Fibroblast of the aortic adventitia (primary cell): Measurements from ENCODE around the gene AKR1C8. TPM values are rescaled to one million over a fixed set of nuclear protein-coding genes. Genes with fewer than 3 reads are reported as not detected.
"Not testable (repeated sequence)": the region's sequence is repeated elsewhere in the genome, so short reads cannot be mapped to it uniquely, and the experiment has no call there.

Source experiments
- DNase-seq: peaks from one replicate; pipeline ENCODE4 v3.0.0-alpha.2; 2010; ENCODE audit warnings: low read depth
- H3K4me3 ChIP-seq: 2 replicates; pipeline ENCODE4 v1.5.1; 2011; ENCODE audit warnings: low read depth, mild to moderate bottlenecking, control low read depth, low read length, moderate library complexity
- total RNA-seq: library from RNA; depleted of rRNA; stranded (reverse); fragments of >200 nt; gene quantifications from 2 replicates; pipeline ENCODE4 v1.2.3, GENCODE V29; 2012; ENCODE audit warnings: low replicate concordance
- TF ChIP-seq, protein P1 (sequence below): IDR thresholded peaks from 2 replicates; pipeline ENCODE4 v1.5.1; 2011; ENCODE audit warnings: mild to moderate bottlenecking, low read length, control low read depth, inconsistent platforms; ENCODE audit not compliant: insufficient read depth

AKR1C8 gene
- total RNA-seq, 1 donor: not detected

- no peak for DNase-seq
- H3K4me3 ChIP-seq: no peak overlapping the region
- TF ChIP-seq, protein P1, sequence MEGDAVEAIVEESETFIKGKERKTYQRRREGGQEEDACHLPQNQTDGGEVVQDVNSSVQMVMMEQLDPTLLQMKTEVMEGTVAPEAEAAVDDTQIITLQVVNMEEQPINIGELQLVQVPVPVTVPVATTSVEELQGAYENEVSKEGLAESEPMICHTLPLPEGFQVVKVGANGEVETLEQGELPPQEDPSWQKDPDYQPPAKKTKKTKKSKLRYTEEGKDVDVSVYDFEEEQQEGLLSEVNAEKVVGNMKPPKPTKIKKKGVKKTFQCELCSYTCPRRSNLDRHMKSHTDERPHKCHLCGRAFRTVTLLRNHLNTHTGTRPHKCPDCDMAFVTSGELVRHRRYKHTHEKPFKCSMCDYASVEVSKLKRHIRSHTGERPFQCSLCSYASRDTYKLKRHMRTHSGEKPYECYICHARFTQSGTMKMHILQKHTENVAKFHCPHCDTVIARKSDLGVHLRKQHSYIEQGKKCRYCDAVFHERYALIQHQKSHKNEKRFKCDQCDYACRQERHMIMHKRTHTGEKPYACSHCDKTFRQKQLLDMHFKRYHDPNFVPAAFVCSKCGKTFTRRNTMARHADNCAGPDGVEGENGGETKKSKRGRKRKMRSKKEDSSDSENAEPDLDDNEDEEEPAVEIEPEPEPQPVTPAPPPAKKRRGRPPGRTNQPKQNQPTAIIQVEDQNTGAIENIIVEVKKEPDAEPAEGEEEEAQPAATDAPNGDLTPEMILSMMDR: no peak
These were observed 59.5 kb downstream of the AKR1C8 start for GRCh38 chr10:5125315-5126044.

DNA sequence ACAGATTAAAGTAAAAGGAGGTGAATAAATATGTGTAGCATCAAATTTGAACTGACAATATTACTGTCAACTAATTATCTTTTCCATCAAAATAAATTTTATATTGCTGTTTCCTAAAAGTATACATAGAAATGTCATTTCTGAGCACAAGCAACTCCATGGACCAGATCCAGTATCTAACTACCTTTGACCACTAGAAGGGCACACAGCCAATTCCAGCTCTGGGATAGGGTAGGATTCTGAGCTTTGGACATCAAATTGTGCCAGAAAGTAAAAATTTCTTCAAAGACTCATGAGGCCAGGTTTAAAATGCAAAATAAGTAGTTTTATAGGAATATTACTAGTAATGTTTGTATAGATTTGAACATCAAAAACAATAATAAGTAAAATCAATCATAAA is 61.1 kb downstream of the AKR1C8 start:
- TF ChIP-seq, protein P1: no peak

GRCh38 chr10:5119997-5120396 is 65.0 kb downstream of the AKR1C8 start:
- not testable (repeated sequence) for H3K4me3 ChIP-seq, DNase-seq

More for the DNA sequence above, 61.1 kb downstream of the AKR1C8 start:
- no peak for DNase-seq
- H3K4me3 ChIP-seq: no peak overlapping the region

- H3K4me3 ChIP-seq: no peak overlapping the region
- DNase-seq: no peak
- TF ChIP-seq, protein P1: no peak
These were observed 67.9 kb downstream of the AKR1C8 start for GRCh38 chr10:5117026-5117425.

DNA sequence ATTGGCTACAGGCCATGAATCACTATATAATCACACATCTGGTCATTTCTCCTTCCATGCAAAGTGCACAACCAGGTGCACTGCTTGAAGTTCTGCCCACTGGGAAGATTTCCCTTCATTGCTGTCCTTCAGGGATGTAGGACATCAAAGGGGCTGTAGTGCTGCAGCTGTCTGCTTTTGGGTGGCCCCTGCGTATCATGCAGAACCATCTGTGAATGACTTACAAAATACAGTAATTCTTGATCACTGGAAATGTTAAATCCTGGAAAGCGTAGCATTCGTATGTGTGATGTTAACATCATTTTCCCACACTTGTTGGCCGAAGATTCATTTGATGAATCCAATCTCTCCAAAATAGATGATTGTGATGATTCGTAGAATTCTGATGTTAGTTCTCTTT is 68.3 kb downstream of the AKR1C8 start:
- DNase-seq: no peak
- TF ChIP-seq, protein P1: no peak

GRCh38 chr10:5109861-5110260 is 75.1 kb downstream of the AKR1C8 start:
- DNase-seq, H3K4me3 ChIP-seq: not testable (repeated sequence)

More for the DNA sequence above, 68.3 kb downstream of the AKR1C8 start:
- no peak overlapping the region for H3K4me3 ChIP-seq

DNA sequence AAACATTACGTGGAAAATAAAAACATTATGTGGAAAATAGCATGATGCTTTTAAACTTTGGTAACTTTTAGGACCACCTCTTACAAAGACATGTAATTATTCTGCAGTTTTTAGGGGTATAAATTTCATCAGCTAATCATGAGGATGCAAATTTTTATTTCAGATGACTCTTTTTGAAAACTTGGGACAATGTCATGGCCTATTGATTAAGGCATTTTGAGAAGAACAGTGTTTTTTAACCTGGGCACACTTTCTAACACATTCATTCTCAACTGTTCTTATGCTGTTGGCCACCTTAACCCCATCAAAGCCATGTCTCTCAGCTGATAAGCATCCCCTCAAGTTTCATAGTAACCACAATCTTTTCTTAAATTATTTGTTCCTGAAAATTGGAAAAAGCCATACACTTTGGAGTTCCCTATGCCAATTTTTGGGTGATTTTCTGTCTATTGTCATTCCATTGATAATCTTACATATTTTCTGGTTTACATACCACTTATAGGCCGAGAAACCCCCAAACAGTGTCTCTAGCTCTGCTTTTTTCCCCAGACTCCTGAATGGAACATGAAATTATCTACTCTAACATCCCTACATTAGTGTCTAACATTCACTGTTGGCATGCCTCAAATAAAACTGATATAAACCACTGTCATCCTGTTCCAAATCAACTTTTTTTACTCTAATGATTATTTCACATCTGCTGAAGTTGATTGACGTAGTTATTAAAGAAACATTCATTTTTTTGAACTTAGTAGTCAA is 76.1 kb downstream of the AKR1C8 start:
- TF ChIP-seq, protein P1: no peak
- no peak for DNase-seq
- no peak overlapping the region for H3K4me3 ChIP-seq
